Measurements from ENCODE around the gene TMC1. TPM values are rescaled to one million over a fixed set of nuclear protein-coding genes. Genes with fewer than 3 reads are reported as not detected.

The TMC1 gene
- total and polyA plus RNA-seq, 2 of the 8 experiments (the other 6 are each of a cell fraction or from before 2014, with no cell fraction given): 0.95 to 0.98 TPM

DNA sequence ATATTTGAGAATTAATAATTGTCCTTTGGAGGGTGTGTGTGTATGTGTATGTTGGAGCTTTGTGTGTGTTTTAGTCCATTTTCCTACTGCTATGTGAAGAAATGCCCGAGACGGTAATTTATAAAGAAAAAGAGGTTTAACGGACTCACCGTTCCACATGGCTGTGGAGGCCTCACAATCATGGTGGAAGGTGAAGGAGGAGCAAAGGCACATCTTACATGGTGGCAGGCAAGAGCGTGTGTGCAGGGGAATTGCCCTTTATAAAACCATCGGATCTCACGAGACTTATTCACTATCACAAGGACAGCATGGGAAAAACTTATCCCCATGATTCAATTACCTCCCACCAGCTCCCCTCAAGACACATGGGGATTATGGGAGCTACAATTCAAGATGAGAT lies 44.1 kb downstream of the TMC1 start (continued):
- no peak for TF ChIP-seq EZH2 (IDR thresholded peaks at IDR 0.05; ENCODE audit: low read depth, low read length, severe bottlenecking)
- TF ChIP-seq PHF8 (conservative IDR thresholded peaks at IDR 0.05; ENCODE audit: low read depth, low read length): no peak
- TF ChIP-seq E2F6 (IDR thresholded peaks at IDR 0.05): no peak
- no peak for TF ChIP-seq HDAC2 (IDR thresholded peaks at IDR 0.05; ENCODE audit: borderline replicate concordance in 1 of 2, low read depth in 2 of 2, low read length in 2 of 2)
- TF ChIP-seq CREB1 (IDR thresholded peaks at IDR 0.05): no peak

All from H1 (cell line).